HG03520 (cell line): ENCODE measurements around the gene BCOR.

Source experiments
- ATAC-seq: cut with Tn5 transposase; IDR thresholded peaks from one replicate; pipeline ENCODE4 v1.9.1; 2021; ENCODE audit warnings: mild to moderate bottlenecking, moderate library complexity; ENCODE audit not compliant: unreplicated experiment

The BCOR gene

GRCh38 chrX:40066700-40067099, 31.1 kb downstream of the BCOR start:
- ATAC-seq, result no peak

- ATAC-seq, result no peak
Observed at GRCh38 chrX:40065296-40066046, 32.3 kb downstream of the BCOR start.

GRCh38 chrX:40064055-40064597, 33.6 kb downstream of the BCOR start:
- ATAC-seq, result no peak

GRCh38 chrX:40063555-40063954, 34.2 kb downstream of the BCOR start:
- ATAC-seq, result no peak

GRCh38 chrX:40062525-40063155, 35.1 kb downstream of the BCOR start:
- no peak for ATAC-seq

- no peak for ATAC-seq
Observed at GRCh38 chrX:40061871-40062524, 35.8 kb downstream of the BCOR start.

- ATAC-seq, result no peak
Observed at GRCh38 chrX:40061005-40061404, 36.8 kb downstream of the BCOR start.

- ATAC-seq, result no peak
Observed at GRCh38 chrX:40060356-40060845, 37.4 kb downstream of the BCOR start.

GRCh38 chrX:40058719-40059118, 39.0 kb downstream of the BCOR start:
- no peak for ATAC-seq

GRCh38 chrX:40057405-40057804, 40.4 kb downstream of the BCOR start:
- ATAC-seq, result no peak

- no peak for ATAC-seq
Observed at GRCh38 chrX:40056420-40056819, 41.3 kb downstream of the BCOR start.

GRCh38 chrX:40055495-40055894, 42.3 kb downstream of the BCOR start:
- ATAC-seq, result no peak

- ATAC-seq, result no peak
Observed at GRCh38 chrX:40054793-40055192, 43.0 kb downstream of the BCOR start.

GRCh38 chrX:40050532-40050931, 47.2 kb downstream of the BCOR start:
- ATAC-seq, result no peak

- no peak for ATAC-seq
Observed at GRCh38 chrX:40049084-40049641, 48.6 kb downstream of the BCOR start.

- no peak for ATAC-seq
Observed at GRCh38 chrX:40047485-40047884, 50.3 kb downstream of the BCOR start.

- no peak for ATAC-seq
Observed at GRCh38 chrX:40043895-40044294, 53.9 kb downstream of the BCOR start.

GRCh38 chrX:40041915-40042314, 55.8 kb downstream of the BCOR start:
- no peak for ATAC-seq

GRCh38 chrX:40040686-40041461, 56.9 kb downstream of the BCOR start:
- no peak for ATAC-seq

GRCh38 chrX:40039887-40040286, 57.9 kb downstream of the BCOR start:
- ATAC-seq, result no peak

GRCh38 chrX:40037367-40037766, 60.4 kb downstream of the BCOR start:
- no peak for ATAC-seq
